Endothelial cell of umbilical vein (primary cell): Measurements from ENCODE around the gene TENM4. TPM values are rescaled to one million over a fixed set of nuclear protein-coding genes. Genes with fewer than 3 reads are reported as not detected.

ENCODE experiments used
- BruUV-seq: library from RNA; stranded (reverse); fragments of 400-500 nt; replicated peaks from 2 replicates; lab custom pipeline; 2021; lab: Mats Ljungman, UMichigan
- CTCF ChIA-PET: fragments of 300-600, 350-600 bp; sonication (Branson Sonifier 250); formaldehyde crosslinking; loops from one replicate; lab custom pipeline; 2021; ENCODE audit warnings: antibody characterized with exemption, inconsistent platforms; lab: Charles Lee
- POLR2A ChIA-PET: fragments of 300-600, 350-600 bp; sonication (Branson Sonifier 250); formaldehyde crosslinking; loops from one replicate; lab custom pipeline; 2021; ENCODE audit warnings: antibody characterized with exemption, inconsistent platforms; lab: Charles Lee
- DNase-seq: peaks from one replicate; pipeline ENCODE4 v3.0.0-alpha.2; 2011; ENCODE audit warnings: low read depth, low spot score
- FAIRE-seq: peaks from 2 replicates; lab custom pipeline; 2011; peaks lifted over from hg19 to GRCh38; lab: Jason Lieb, UNC
- H2AFZ ChIP-seq: 2 replicates; pipeline ENCODE4 v1.6.0; 2012; ENCODE audit warnings: low read depth, low read length, control low read depth, inconsistent platforms
- H3K27ac ChIP-seq: 2 replicates; pipeline ENCODE4 v1.5.1; 2011; ENCODE audit warnings: low read depth, mild to moderate bottlenecking, control low read depth, low read length, moderate library complexity; ENCODE audit not compliant: insufficient read depth
- H3K27me3 ChIP-seq, 2 experiments: 2 replicates each; pipeline versions ENCODE4 v1.6.0 to v1.6.1; 2011; ENCODE audit warnings: low read length in 2 of 2, mixed read lengths in 1 of 2; ENCODE audit not compliant: control insufficient read depth in 2 of 2, insufficient read depth in 2 of 2
- H3K36me3 ChIP-seq, 2 experiments: 2 replicates in 1 of 2; 3 replicates in 1 of 2; pipeline ENCODE4 v1.5.1; 2011; ENCODE audit warnings: low read length in 2 of 2, mild to moderate bottlenecking in 1 of 2, moderate library complexity in 1 of 2; ENCODE audit not compliant: control insufficient read depth in 2 of 2, insufficient read depth in 2 of 2; ENCODE audit errors: extremely low read depth in 1 of 2
- H3K4me1 ChIP-seq: 3 replicates; pipeline ENCODE4 v1.5.1; 2011; ENCODE audit warnings: mild to moderate bottlenecking, low read length; ENCODE audit not compliant: control insufficient read depth, insufficient read depth; ENCODE audit errors: extremely low read depth
- H3K4me2 ChIP-seq: 2 replicates; pipeline ENCODE4 v1.6.1; 2011; ENCODE audit warnings: low read length, control low read depth, mixed read lengths; ENCODE audit not compliant: insufficient read depth
- H3K4me3 ChIP-seq, 3 experiments: fragments of 200-600 bp in 1 of 3; sonication (generic), shearing (Covaris generic) in 1 of 3; replicated peaks in 1 of 3; 2 replicates each; pipeline ENCODE4 v1.5.1; 2011 to 2016; ENCODE audit warnings: control low read depth in 3 of 3, low read length in 3 of 3, mild to moderate bottlenecking in 2 of 3, inconsistent platforms in 1 of 3, low read depth in 1 of 3, moderate library complexity in 1 of 3; ENCODE audit not compliant: insufficient read depth in 1 of 3
- H3K79me2 ChIP-seq: 2 replicates; pipeline ENCODE4 v1.6.0; 2012; ENCODE audit warnings: low read length, inconsistent platforms; ENCODE audit not compliant: control insufficient read depth, insufficient read depth
- H3K9ac ChIP-seq: replicated peaks from 2 replicates; pipeline ENCODE3; 2011; ENCODE audit warnings: low read length, control low read depth; ENCODE audit not compliant: insufficient read depth; ENCODE audit errors: extremely low read depth
- H3K9me1 ChIP-seq: replicated peaks from 3 replicates; pipeline ENCODE4 v1.6.0; 2011; ENCODE audit warnings: mild to moderate bottlenecking, low read length; ENCODE audit not compliant: control insufficient read depth, insufficient read depth; ENCODE audit errors: extremely low read depth
- H3K9me3 ChIP-seq: replicated peaks from 2 replicates; pipeline ENCODE4 v1.5.1; 2012; ENCODE audit warnings: low read length, inconsistent platforms; ENCODE audit not compliant: control insufficient read depth, insufficient read depth
- H4K20me1 ChIP-seq: replicated peaks from 2 replicates; pipeline ENCODE3; 2011; ENCODE audit warnings: mild to moderate bottlenecking, low read length; ENCODE audit not compliant: control insufficient read depth, insufficient read depth; ENCODE audit errors: extremely low read depth
- CTCF ChIP-seq, 2 donors: IDR thresholded peaks; 1 replicate in 1 of 2; 2 replicates in 1 of 2; pipeline ENCODE4 v1.5.1; 2011; ENCODE audit warnings: low read length in 2 of 2, mild to moderate bottlenecking in 2 of 2, moderate library complexity in 2 of 2, control low read depth in 1 of 2, inconsistent platforms in 1 of 2, low read depth in 1 of 2; ENCODE audit not compliant: insufficient read depth in 1 of 2; ENCODE audit errors: extremely low read depth in 1 of 2
- EZH2 ChIP-seq: IDR thresholded peaks from 2 replicates; pipeline ENCODE4 v1.6.1; 2012; ENCODE audit warnings: borderline replicate concordance, low read depth, mild to moderate bottlenecking, moderate library complexity, low read length, inconsistent platforms; ENCODE audit not compliant: severe bottlenecking
- GATA2 ChIP-seq: IDR thresholded peaks from 2 replicates; pipeline ENCODE4 v1.7.0; 2011; ENCODE audit warnings: low read depth, mild to moderate bottlenecking, moderate library complexity, mixed read lengths, low read length; ENCODE audit not compliant: insufficient read length, insufficient read depth
- MYC ChIP-seq: IDR thresholded peaks from one replicate; pipeline ENCODE4 v1.6.1; 2011; ENCODE audit warnings: mild to moderate bottlenecking, low read depth, low read length
- dilution Hi-C: fragments of 300-500 bp; cut with MboI; formaldehyde crosslinking; loops from one replicate; pipeline ENCODE4 v1.15.0; 2019; ENCODE audit warnings: low sequenced_read_pairs; ENCODE audit not compliant: extremely low pct_ligation_motif_present
- intact Hi-C: fragments of 100-400 bp; cut with micrococcal nuclease; formaldehyde crosslinking; loops from one replicate; pipeline ENCODE4 v1.10.0; 2022
- polyA plus RNA-seq, 4 experiments: library from polyadenylated mRNA; depleted of rRNA in 3 of 4; stranded (reverse) in 3 of 4; unstranded in 1 of 4; fragments of >200 nt; gene quantifications; 2 replicates each; pipeline versions ENCODE4 v1.2.1 to v1.2.3, GENCODE V29; 2011 to 2012; ENCODE audit warnings: missing spikeins in 1 of 4
- total RNA-seq: library from RNA; stranded (reverse); gene quantifications from 2 replicates; pipeline ENCODE4 v1.2.3, GENCODE V29; 2021

The TENM4 gene
- total and polyA plus RNA-seq, 2 donors (not counting 3 experiments of a cell fraction or from before 2014, with no cell fraction given): 0.06 to 0.27 TPM

- Histone ChIP-seq H3K9me1 (no peaks in the 10 kb centered on the region), H3K27ac (no peak overlapping the region), H3K9ac (no peak overlapping the region), H3K79me2 (no peaks in the 10 kb centered on the region), H3K36me3 (no peaks in the 10 kb centered on the region), H3K4me3 (no peak overlapping the region), H3K4me2 (no peak overlapping the region), H3K27me3 (no peaks in the 10 kb centered on the region), H3K4me1 (no peaks in the 10 kb centered on the region), H4K20me1 (no peaks in the 10 kb centered on the region), H2AFZ (no peak overlapping the region), H3K9me3 (peaks cover 2% of the 10 kb centered on the region)
- POLR2A ChIA-PET: no interaction called here
- TF ChIP-seq MYC: no peak
- no peak for TF ChIP-seq CTCF (IDR thresholded peaks at IDR 0.05; ENCODE audit: extremely low read depth in 1 of 2, insufficient read depth in 1 of 2, low read depth in 1 of 2, low read length in 2 of 2)
- TF ChIP-seq GATA2: no peak
- TF ChIP-seq EZH2: no peak
- dilution Hi-C loops: no loop called here
- CTCF ChIA-PET: no interaction called here
- intact Hi-C loops: no loop called here
- DNase-seq (no peak), FAIRE-seq (no peak)
- BruUV-seq: no TSS peak
Measured at GRCh38 chr11:79296141-79296540, 144.7 kb downstream of the TENM4 start.
